ENCODE results near the gene SORCS2.

DNA sequence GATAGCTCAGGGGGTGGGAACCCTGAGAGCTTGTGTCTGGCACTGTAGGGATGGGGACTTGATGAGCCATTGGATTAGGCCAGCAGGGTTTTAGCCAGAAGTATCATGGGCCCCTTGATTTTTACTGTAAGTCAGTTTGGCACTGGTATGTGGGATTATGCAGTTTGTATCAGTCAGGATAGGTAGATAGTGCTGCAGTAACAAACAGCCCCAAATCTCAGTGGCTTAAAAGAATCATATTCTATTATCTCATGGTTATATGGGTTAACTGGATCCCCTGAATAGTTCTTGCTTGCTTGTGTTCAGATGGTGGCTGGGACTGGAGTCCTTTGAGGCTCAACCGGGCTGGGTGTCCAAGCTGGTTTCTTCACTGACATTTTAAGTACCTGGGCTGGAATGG, 56.5 kb downstream of the SORCS2 start:
- TF ChIP-seq POLR2A (IDR thresholded peaks at IDR 0.05; ENCODE audit: low read length): no peak
- TF ChIP-seq GATA1 (IDR thresholded peaks at IDR 0.05; ENCODE audit: low read depth, low read length): no peak
